Epithelial cell of esophagus (primary cell): ENCODE results near the gene MARCHF10.

ENCODE experiments used
- DNase-seq: peaks from one replicate; pipeline ENCODE4 v3.0.0; 2010; ENCODE audit warnings: low read depth
- H3K4me3 ChIP-seq: 2 replicates; pipeline ENCODE4 v1.5.1; 2011; ENCODE audit warnings: mild to moderate bottlenecking, low read length, control low read depth
- CTCF ChIP-seq: IDR thresholded peaks from 2 replicates; pipeline ENCODE4 v1.5.1; 2011; ENCODE audit warnings: low read depth, mild to moderate bottlenecking, low read length, control low read depth, inconsistent platforms; ENCODE audit not compliant: insufficient read depth; ENCODE audit errors: missing control alignments

Gene MARCHF10

GRCh38 chr17:62718429-62718828 is 89.7 kb downstream of the MARCHF10 start:
- H3K4me3 ChIP-seq, result no peak overlapping the region
- TF ChIP-seq CTCF, result no peak
- no peak for DNase-seq

GRCh38 chr17:62717889-62718288 is 90.2 kb downstream of the MARCHF10 start:
- no peak overlapping the region for H3K4me3 ChIP-seq
- TF ChIP-seq CTCF, result no peak
- no peak for DNase-seq

GRCh38 chr17:62717589-62717855 is 90.6 kb downstream of the MARCHF10 start:
- no peak for TF ChIP-seq CTCF
- DNase-seq, result no peak
- H3K4me3 ChIP-seq, result no peak overlapping the region

GRCh38 chr17:62716834-62717588 is 91.1 kb downstream of the MARCHF10 start:
- no peak overlapping the region for H3K4me3 ChIP-seq
- no peak for DNase-seq
- TF ChIP-seq CTCF, result no peak

- no peak overlapping the region for H3K4me3 ChIP-seq
- no peak for TF ChIP-seq CTCF
- DNase-seq, result no peak
Measured at GRCh38 chr17:62715882-62716390, 92.2 kb downstream of the MARCHF10 start.

- no peak for TF ChIP-seq CTCF
- H3K4me3 ChIP-seq, result no peak overlapping the region
- DNase-seq, result peak; percentile 30
Measured at GRCh38 chr17:62714016-62714777, 93.9 kb downstream of the MARCHF10 start.
